HG03354 (cell line): ENCODE results near the gene PRSS36.
"Not testable (repeated sequence)": the region's sequence is repeated elsewhere in the genome, so short reads cannot be mapped to it uniquely, and the experiment has no call there.

Source experiments
- ATAC-seq: cut with Tn5 transposase; IDR thresholded peaks from one replicate; pipeline ENCODE4 v1.9.1; 2021; ENCODE audit warnings: mild to moderate bottlenecking; ENCODE audit not compliant: unreplicated experiment, poor library complexity, severe bottlenecking

PRSS36 gene

GRCh38 chr16:31185339-31185738 is 35.5 kb upstream of the PRSS36 start:
- no peak for ATAC-seq

GRCh38 chr16:31184888-31185287 is 35.0 kb upstream of the PRSS36 start:
- no peak for ATAC-seq

- ATAC-seq = no peak
Observed at GRCh38 chr16:31183432-31184428, 33.9 kb upstream of the PRSS36 start.

GRCh38 chr16:31182391-31182790 is 32.5 kb upstream of the PRSS36 start:
- ATAC-seq = no peak

GRCh38 chr16:31181102-31181830 is 31.4 kb upstream of the PRSS36 start:
- no peak for ATAC-seq

- ATAC-seq = peak; percentile 60
Observed at GRCh38 chr16:31179747-31180459, 30.0 kb upstream of the PRSS36 start, which contains the start of gene FUS. Gene FUS, plus strand, starts transcription at chr16:31180139. Its CDS starts 76 bp downstream, at chr16:31180215.

GRCh38 chr16:31179219-31179746 is 29.4 kb upstream of the PRSS36 start:
- peak; percentile 0 for ATAC-seq

GRCh38 chr16:31177136-31177535 is 27.3 kb upstream of the PRSS36 start:
- ATAC-seq = no peak

GRCh38 chr16:31170048-31170447 is 20.2 kb upstream of the PRSS36 start:
- not testable (repeated sequence) for ATAC-seq

GRCh38 chr16:31168848-31169247 is 19.0 kb upstream of the PRSS36 start:
- no peak for ATAC-seq

GRCh38 chr16:31167315-31167714 is 17.4 kb upstream of the PRSS36 start:
- no peak for ATAC-seq

GRCh38 chr16:31157136-31157535 is 7.3 kb upstream of the PRSS36 start:
- ATAC-seq = no peak

- ATAC-seq = not testable (repeated sequence)
Observed at GRCh38 chr16:31150976-31151375, 1.1 kb upstream of the PRSS36 start.

GRCh38 chr16:31149332-31149731 is 534 bp downstream of the PRSS36 start:
- ATAC-seq = no peak

- no peak for ATAC-seq
Observed at GRCh38 chr16:31148896-31149295, 970 bp downstream of the PRSS36 start.

- no peak for ATAC-seq
Observed at GRCh38 chr16:31148281-31148728, 1.6 kb downstream of the PRSS36 start.

- ATAC-seq = no peak
Observed at GRCh38 chr16:31147574-31147973, 2.3 kb downstream of the PRSS36 start.

- no peak for ATAC-seq
Observed at GRCh38 chr16:31145398-31145990, 4.4 kb downstream of the PRSS36 start.

GRCh38 chr16:31144418-31144817 is 5.4 kb downstream of the PRSS36 start:
- not testable (repeated sequence) for ATAC-seq
